Measurements from ENCODE around the gene KCNAB3. TPM values are rescaled to one million over a fixed set of nuclear protein-coding genes. Genes with fewer than 3 reads are reported as not detected.

KCNAB3 gene
- total RNA-seq, 1 donor from 2014 or later = 0.32 TPM

- DNase-seq (ENCODE audit: missing footprints) = no peak
- no peak for ATAC-seq
- intact Hi-C loops (cut with DNase I) = loop anchor here (5.0 kb wide), 1 partner anchor 146 kb away; no protein-coding TSS in a partner anchor
These were observed 18.5 kb downstream of the KCNAB3 start for GRCh38 chr17:7911116-7911515.

- DNase-seq (ENCODE audit: missing footprints) (no peak), ATAC-seq (no peak)
- intact Hi-C loops (cut with DNase I) = loop anchor here (5.0 kb wide), 1 partner anchor 147 kb away; no protein-coding TSS in a partner anchor
These were observed 18.9 kb downstream of the KCNAB3 start for GRCh38 chr17:7910711-7911110.

GRCh38 chr17:7910281-7910680, 19.4 kb downstream of the KCNAB3 start:
- DNase-seq (ENCODE audit: missing footprints) = no peak
- ATAC-seq = no peak
- intact Hi-C loops (cut with DNase I) = loop anchor here (5.0 kb wide), 1 partner anchor 147 kb away; no protein-coding TSS in a partner anchor

GRCh38 chr17:7909089-7909488, 20.6 kb downstream of the KCNAB3 start:
- no peak for ATAC-seq
- intact Hi-C loops (cut with DNase I) = no loop called here
- DNase-seq (ENCODE audit: missing footprints) = no peak

GRCh38 chr17:7903154-7904103, 26.2 kb downstream of the KCNAB3 start:
- DNase-seq (ENCODE audit: missing footprints) (no peak), ATAC-seq (no peak)
- intact Hi-C loops (cut with DNase I) = no loop called here

- DNase-seq (ENCODE audit: missing footprints) (no peak), ATAC-seq (peak; percentile 63)
- intact Hi-C loops (cut with DNase I) = loop anchor here (1.0 to 10.0 kb wide), 2 partner anchors 35 to 73 kb away; no protein-coding TSS in a partner anchor
These were observed 31.9 kb downstream of the KCNAB3 start for GRCh38 chr17:7897773-7898172.

GRCh38 chr17:7897090-7897489, 32.6 kb downstream of the KCNAB3 start:
- intact Hi-C loops (cut with DNase I) = loop anchor here (1.0 to 10.0 kb wide), 2 partner anchors 35 to 72 kb away; no protein-coding TSS in a partner anchor
- ATAC-seq (no peak), DNase-seq (ENCODE audit: missing footprints) (no peak)

- ATAC-seq = no peak
- intact Hi-C loops (cut with DNase I) = loop anchor here (10.0 kb wide), 1 partner anchor 70 kb away; no protein-coding TSS in a partner anchor
- no peak for DNase-seq (ENCODE audit: missing footprints)
These were observed 34.8 kb downstream of the KCNAB3 start for GRCh38 chr17:7894866-7895265.

- intact Hi-C loops (cut with DNase I) = loop anchor here (10.0 kb wide), 1 partner anchor 69 kb away; no protein-coding TSS in a partner anchor
- ATAC-seq (no peak), DNase-seq (ENCODE audit: missing footprints) (no peak)
These were observed 35.4 kb downstream of the KCNAB3 start for GRCh38 chr17:7894226-7894625.

GRCh38 chr17:7893187-7893880, 36.3 kb downstream of the KCNAB3 start:
- DNase-seq (ENCODE audit: missing footprints) (no peak), ATAC-seq (no peak)
- intact Hi-C loops (cut with DNase I) = loop anchor here (10.0 kb wide), 1 partner anchor 69 kb away; no protein-coding TSS in a partner anchor

- peak; percentile 82 for ATAC-seq
- intact Hi-C loops (cut with DNase I) = loop anchor here (2.0 kb wide), 2 partner anchors 25 to 31 kb away; partner anchors contain the start of gene CYB5D1
These were observed 40.3 kb downstream of the KCNAB3 start for GRCh38 chr17:7889166-7889955.

GRCh38 chr17:7888184-7888920, 41.3 kb downstream of the KCNAB3 start, which contains the start of gene CHD3:
CHD3 (plus strand) TSS chr17:7888789; CDS start chr17:7889001, 212 bp downstream.
- intact Hi-C loops (cut with DNase I) = loop anchor here (2.0 kb wide), 2 partner anchors 26 to 30 kb away; partner anchors contain the start of gene CYB5D1
- DNase-seq (ENCODE audit: missing footprints) (no peak), ATAC-seq (peak; percentile 6)

More at GRCh38 chr17:7889166-7889955, 40.3 kb downstream of the KCNAB3 start:
- peak; percentile 98 for DNase-seq (ENCODE audit: missing footprints)

GRCh38 chr17:7887482-7888183, 42.0 kb downstream of the KCNAB3 start:
- intact Hi-C loops (cut with DNase I) = loop anchor here (2.0 kb wide), 2 partner anchors 27 to 29 kb away; partner anchors contain the start of gene CYB5D1
- peak; percentile 94 for DNase-seq (ENCODE audit: missing footprints)
- peak; percentile 88 for ATAC-seq

- intact Hi-C loops (cut with DNase I) = no loop called here
- ATAC-seq = no peak
- DNase-seq (ENCODE audit: missing footprints) = no peak
These were observed 42.6 kb downstream of the KCNAB3 start for GRCh38 chr17:7887038-7887481.

- DNase-seq (ENCODE audit: missing footprints) = peak; percentile 71
- intact Hi-C loops (cut with DNase I) = no loop called here
- ATAC-seq = no peak
These were observed 43.2 kb downstream of the KCNAB3 start for GRCh38 chr17:7886227-7887037.

Data from Right ventricle myocardium inferior (tissue), 1 donor.